GM19468 (cell line): Measurements from ENCODE around the gene PIAS1.
"Not testable (repeated sequence)": the region's sequence is repeated elsewhere in the genome, so short reads cannot be mapped to it uniquely, and the experiment has no call there.

Experiments
- ATAC-seq: cut with Tn5 transposase; IDR thresholded peaks from one replicate; pipeline ENCODE4 v1.9.1; 2021; ENCODE audit warnings: mild to moderate bottlenecking, moderate library complexity, moderate number of reproducible peaks; ENCODE audit not compliant: unreplicated experiment; ENCODE audit errors: extremely low read depth

PIAS1 gene

GRCh38 chr15:68228143-68228970 lies 174.2 kb downstream of the PIAS1 start:
- no peak for ATAC-seq

GRCh38 chr15:68228971-68229385 lies 174.9 kb downstream of the PIAS1 start:
- no peak for ATAC-seq

GRCh38 chr15:68229386-68230156 lies 175.5 kb downstream of the PIAS1 start, which contains the start of gene CLN6:
Gene CLN6 (minus strand): TSS chr15:68229728. CDS start chr15:68229584, 144 bp downstream.
- peak; percentile 59 for ATAC-seq

GRCh38 chr15:68230157-68231100 lies 176.3 kb downstream of the PIAS1 start:
- ATAC-seq = no peak

- ATAC-seq = no peak
Observed at GRCh38 chr15:68231102-68231818, 177.1 kb downstream of the PIAS1 start.

- ATAC-seq = no peak
Observed at GRCh38 chr15:68232449-68232848, 178.3 kb downstream of the PIAS1 start.

GRCh38 chr15:68232937-68233336 lies 178.8 kb downstream of the PIAS1 start:
- ATAC-seq = no peak

- ATAC-seq = no peak
Observed at GRCh38 chr15:68234060-68234459, 179.9 kb downstream of the PIAS1 start.

- ATAC-seq = not testable (repeated sequence)
Observed at GRCh38 chr15:68234520-68234919, 180.4 kb downstream of the PIAS1 start.

GRCh38 chr15:68235022-68235421 lies 180.9 kb downstream of the PIAS1 start:
- no peak for ATAC-seq

GRCh38 chr15:68239025-68239424 lies 184.9 kb downstream of the PIAS1 start:
- ATAC-seq = no peak

- ATAC-seq = no peak
Observed at GRCh38 chr15:68241088-68241935, 187.2 kb downstream of the PIAS1 start.
